Cardiac muscle cell (in vitro differentiated cells and primary cell): ENCODE results near the gene EZH2. TPM values are rescaled to one million over a fixed set of nuclear protein-coding genes. Genes with fewer than 3 reads are reported as not detected.
A peak's percentile ranks its signal among the peaks of the same experiment; 100 is the strongest.

ENCODE experiments used
- DNase-seq, 2 donors: peaks; one replicate each; pipeline versions ENCODE4 v3.0.0 to v3.0.0-alpha.2; 2010 to 2017; ENCODE audit warnings: low read depth in 1 of 2, low spot score in 1 of 2
- H3K27ac ChIP-seq: fragments of 200-600 bp; sonication (generic); 2 replicates; pipeline ENCODE4 v1.5.1; 2016
- H3K27me3 ChIP-seq: fragments of 200-600 bp; sonication (generic); 2 replicates; pipeline ENCODE4 v1.6.0; 2016; ENCODE audit warnings: control low read depth
- H3K36me3 ChIP-seq: fragments of 200-600 bp; sonication (generic); 2 replicates; pipeline ENCODE4 v1.5.1; 2016; ENCODE audit warnings: control low read depth
- H3K4me1 ChIP-seq: fragments of 200-600 bp; sonication (generic); 2 replicates; pipeline ENCODE4 v1.8.1; 2017; ENCODE audit warnings: low read depth, mild to moderate bottlenecking, mixed run types
- H3K4me3 ChIP-seq: fragments of 200-600 bp; sonication (generic); 2 replicates; pipeline ENCODE4 v1.5.1; 2016; ENCODE audit warnings: mild to moderate bottlenecking
- H3K9me3 ChIP-seq: fragments of 200-600 bp; sonication (generic); 2 replicates; pipeline ENCODE4 v1.5.1; 2017; ENCODE audit warnings: low read depth, mild to moderate bottlenecking, control low read depth
- polyA plus RNA-seq: library from polyadenylated mRNA; unstranded; fragments of >200 nt; fragmentation: Nextera tagmentation; extraction: Ambion mirVana; gene quantifications from 2 replicates; pipeline ENCODE4 v1.2.1, GENCODE V29; 2016
- total RNA-seq: library from RNA; depleted of rRNA; stranded (reverse); fragments of >200 nt; gene quantifications from 2 replicates; pipeline ENCODE4 v1.2.3, GENCODE V29; 2016
- TF ChIP-seq, protein P1 (sequence below): IDR thresholded peaks from 2 replicates; pipeline ENCODE4 v1.5.1; 2012; ENCODE audit warnings: low read depth, mild to moderate bottlenecking, low read length

Gene EZH2
- total and polyA plus RNA-seq, 2 experiments from 2014 or later = 18.7 to 28.4 TPM

DNA sequence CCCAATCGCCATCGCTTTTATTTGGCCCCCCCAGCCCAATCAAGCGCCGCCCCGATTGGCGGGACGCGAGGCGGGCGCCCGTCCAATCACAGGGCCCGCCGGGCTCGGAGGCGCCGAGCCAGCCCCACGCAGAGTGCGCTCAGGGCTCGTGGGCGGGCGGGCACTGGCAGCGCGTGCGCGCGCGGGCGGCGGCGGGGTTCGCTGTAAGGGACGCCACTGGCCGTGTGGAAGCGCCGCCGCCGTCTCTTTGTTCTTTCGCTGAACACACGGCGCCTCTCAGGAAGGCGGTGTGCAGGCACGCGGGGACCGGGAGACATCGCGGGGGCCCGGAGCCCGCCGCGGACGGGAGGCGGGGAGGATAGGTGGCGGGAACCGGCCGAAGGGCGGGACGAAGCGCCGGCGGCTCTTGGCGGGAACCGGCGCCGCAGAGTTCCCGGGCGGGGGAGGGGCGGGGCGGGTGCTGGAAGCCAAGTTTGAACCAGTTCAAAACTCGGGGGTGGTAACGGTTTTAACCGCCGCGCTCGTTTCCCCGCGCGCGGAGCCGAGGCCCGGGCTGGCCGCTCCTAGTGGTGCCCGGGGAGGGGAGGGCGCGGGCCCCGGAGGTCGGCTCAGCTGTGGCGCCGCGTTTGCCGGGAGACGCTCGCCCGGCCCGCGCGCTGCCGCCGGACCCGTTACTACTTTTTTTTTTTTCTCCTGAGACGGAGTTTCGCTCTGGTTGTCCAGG lies 370 bp upstream of the EZH2 start:
- peak; percentile 94 to 96 for DNase-seq
- H3K27me3 ChIP-seq = no peaks in the 10 kb centered on the region
- peak overlapping the region; percentile 85 for H3K27ac ChIP-seq
- H3K4me3 ChIP-seq = peak overlapping the region; percentile 100
- TF ChIP-seq, protein P1, sequence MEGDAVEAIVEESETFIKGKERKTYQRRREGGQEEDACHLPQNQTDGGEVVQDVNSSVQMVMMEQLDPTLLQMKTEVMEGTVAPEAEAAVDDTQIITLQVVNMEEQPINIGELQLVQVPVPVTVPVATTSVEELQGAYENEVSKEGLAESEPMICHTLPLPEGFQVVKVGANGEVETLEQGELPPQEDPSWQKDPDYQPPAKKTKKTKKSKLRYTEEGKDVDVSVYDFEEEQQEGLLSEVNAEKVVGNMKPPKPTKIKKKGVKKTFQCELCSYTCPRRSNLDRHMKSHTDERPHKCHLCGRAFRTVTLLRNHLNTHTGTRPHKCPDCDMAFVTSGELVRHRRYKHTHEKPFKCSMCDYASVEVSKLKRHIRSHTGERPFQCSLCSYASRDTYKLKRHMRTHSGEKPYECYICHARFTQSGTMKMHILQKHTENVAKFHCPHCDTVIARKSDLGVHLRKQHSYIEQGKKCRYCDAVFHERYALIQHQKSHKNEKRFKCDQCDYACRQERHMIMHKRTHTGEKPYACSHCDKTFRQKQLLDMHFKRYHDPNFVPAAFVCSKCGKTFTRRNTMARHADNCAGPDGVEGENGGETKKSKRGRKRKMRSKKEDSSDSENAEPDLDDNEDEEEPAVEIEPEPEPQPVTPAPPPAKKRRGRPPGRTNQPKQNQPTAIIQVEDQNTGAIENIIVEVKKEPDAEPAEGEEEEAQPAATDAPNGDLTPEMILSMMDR = no peak
- peaks cover 3% of the 10 kb centered on the region for H3K4me1 ChIP-seq
- no peaks in the 10 kb centered on the region for H3K36me3 ChIP-seq
- no peaks in the 10 kb centered on the region for H3K9me3 ChIP-seq

DNA sequence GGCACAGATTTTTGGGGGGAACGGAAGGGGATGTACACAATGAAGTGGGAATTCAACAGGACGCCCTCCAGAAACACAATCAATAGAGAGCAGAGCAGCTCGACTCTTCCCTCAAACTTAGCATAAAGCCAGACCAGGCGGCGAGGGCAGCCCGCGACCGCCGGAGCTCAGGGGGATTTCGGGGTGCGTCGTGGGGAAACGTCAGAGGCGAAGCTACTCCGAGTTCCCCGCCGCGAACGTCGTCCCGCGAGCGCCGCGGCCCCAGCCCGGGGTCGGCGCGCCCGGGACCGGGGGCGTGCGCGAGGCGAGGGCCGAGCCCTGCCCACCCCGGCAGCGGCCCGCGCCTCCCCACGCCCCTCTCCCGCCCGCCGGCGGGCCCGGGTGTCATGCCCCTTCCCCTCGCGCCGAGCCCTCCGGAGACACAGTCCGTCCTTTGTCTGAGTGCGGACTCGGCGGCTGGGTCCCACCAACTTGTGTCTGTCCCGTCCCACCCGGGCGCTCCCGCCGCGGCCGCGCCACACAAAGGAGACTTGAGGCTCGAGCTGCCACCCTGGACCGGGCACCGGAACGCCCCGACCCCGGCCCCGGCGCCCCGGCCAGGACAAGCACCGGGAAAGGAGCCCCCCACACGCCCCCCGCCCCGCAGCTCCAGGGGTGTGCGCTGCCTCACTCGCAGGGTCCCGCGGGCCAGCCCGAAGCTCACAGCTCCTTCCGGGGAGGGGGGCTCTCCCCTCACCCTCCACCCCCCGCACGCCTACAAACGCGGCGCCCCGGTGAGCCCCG lies 634 bp downstream of the EZH2 start:
- H3K27ac ChIP-seq = peak overlapping the region; percentile 85
- H3K36me3 ChIP-seq = no peaks in the 10 kb centered on the region
- H3K9me3 ChIP-seq = no peaks in the 10 kb centered on the region
- peaks cover 3% of the 10 kb centered on the region for H3K4me1 ChIP-seq
- H3K4me3 ChIP-seq = peak overlapping the region; percentile 100
- DNase-seq = peak; percentile 11 to 66
- TF ChIP-seq, protein P1 = no peak
- no peaks in the 10 kb centered on the region for H3K27me3 ChIP-seq

DNA sequence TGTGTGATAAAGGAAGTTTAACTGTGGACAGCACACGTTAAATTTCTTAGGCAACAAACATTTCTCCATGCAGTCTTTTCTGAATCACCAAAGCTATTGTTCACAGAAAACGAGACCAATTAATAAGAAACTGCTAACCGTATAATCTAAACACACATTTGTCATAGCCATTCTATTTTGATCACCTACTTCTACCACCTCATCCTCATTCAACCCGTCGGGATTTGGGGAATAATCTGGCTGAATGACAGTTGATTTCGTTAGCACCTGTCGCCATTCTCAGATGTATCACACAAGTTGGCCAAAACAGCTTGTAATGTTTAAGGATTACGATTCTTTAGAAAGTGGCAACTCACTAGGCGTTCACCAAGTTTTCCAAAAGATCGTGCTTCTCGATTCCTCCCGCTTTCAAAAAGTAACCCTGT lies 1.2 kb downstream of the EZH2 start:
- TF ChIP-seq, protein P1 = no peak
- H3K36me3 ChIP-seq = no peaks in the 10 kb centered on the region
- H3K4me1 ChIP-seq = peaks cover 3% of the 10 kb centered on the region
- peak overlapping the region; percentile 85 for H3K27ac ChIP-seq
- H3K9me3 ChIP-seq = no peaks in the 10 kb centered on the region
- peak in 1 of 2 donors; percentile 3 for DNase-seq
- peak overlapping the region; percentile 100 for H3K4me3 ChIP-seq
- H3K27me3 ChIP-seq = no peaks in the 10 kb centered on the region

DNA sequence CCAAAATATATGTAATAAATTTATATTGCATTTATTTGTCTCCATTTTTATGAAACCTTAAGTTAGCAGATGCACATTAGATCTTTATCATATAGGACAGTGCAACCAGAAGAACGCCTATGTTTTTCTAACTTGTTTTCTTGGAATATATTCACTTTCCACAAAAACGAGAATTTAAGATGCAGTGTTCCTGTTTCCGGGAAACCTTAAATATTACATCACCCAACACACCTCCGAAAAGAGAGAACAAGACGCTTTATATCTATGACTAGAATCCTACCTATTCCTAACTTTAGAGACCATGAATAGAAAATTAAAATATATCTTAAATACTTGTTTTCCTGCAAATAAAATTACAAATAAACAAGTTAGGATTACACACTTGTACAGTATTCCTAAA lies 1.9 kb downstream of the EZH2 start:
- H3K4me3 ChIP-seq = peak overlapping the region; percentile 100

DNA sequence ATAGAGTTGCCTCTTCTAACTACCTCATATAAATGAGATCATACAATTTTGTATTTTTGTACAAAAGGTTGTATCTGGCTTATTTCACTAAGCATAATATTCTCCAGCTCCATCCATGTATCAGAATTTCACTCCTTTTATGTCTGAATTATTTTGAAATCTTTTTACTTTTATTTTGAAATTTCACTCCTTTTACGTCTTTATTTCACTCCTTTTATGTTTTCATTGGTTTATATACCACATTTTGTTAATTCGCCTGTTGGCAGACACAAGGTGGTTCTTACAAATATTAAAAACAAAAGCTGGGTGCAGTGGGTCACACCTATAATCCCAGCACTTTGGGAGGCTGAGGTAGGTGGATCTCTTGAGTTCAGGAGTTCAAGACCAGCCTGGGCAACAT lies 5.8 kb downstream of the EZH2 start:
- DNase-seq = no peak
- Histone ChIP-seq H3K9me3 (no peaks in the 10 kb centered on the region), H3K27ac (no peak overlapping the region), H3K36me3 (no peaks in the 10 kb centered on the region), H3K27me3 (no peaks in the 10 kb centered on the region), H3K4me1 (peaks cover 3% of the 10 kb centered on the region), H3K4me3 (no peak overlapping the region)
- TF ChIP-seq, protein P1 = no peak

More for the DNA sequence above, 1.9 kb downstream of the EZH2 start:
- H3K4me1 ChIP-seq = peaks cover 3% of the 10 kb centered on the region
- no peaks in the 10 kb centered on the region for H3K9me3 ChIP-seq
- H3K27ac ChIP-seq = no peak overlapping the region
- H3K27me3 ChIP-seq = no peaks in the 10 kb centered on the region
- TF ChIP-seq, protein P1 = no peak
- H3K36me3 ChIP-seq = no peaks in the 10 kb centered on the region
- DNase-seq = no peak
